ENCODE measurements around the gene MAGEL2.

DNA sequence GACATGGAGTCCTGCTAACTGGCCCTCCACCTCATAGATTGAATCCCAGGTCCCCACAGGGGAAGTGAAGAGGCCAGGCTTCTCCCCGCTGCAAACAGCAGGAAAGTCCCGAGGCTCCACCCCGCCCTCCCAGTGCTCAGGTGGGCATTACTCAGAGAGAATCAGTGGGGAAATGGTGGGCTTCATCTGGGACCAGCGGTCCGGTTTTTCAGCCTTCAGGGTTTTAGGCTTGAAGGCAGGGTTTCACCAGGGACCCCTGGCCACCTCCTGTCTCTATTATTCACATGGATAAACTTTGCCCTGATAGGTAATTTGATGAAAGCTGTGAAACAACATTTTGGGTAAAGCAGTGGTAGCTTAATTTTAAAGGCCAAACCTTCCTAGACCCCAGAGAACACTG, 50.9 kb downstream of the MAGEL2 start:
- TF ChIP-seq CTCF (IDR thresholded peaks at IDR 0.05) (no peak), SP1 (CRISPR knock-in tag; conservative IDR thresholded peaks at IDR 0.05) (no peak), IRF1 (CRISPR knock-in tag; IDR thresholded peaks at IDR 0.05) (no peak), NR3C1 (CRISPR knock-in tag; conservative IDR thresholded peaks at IDR 0.05; ENCODE audit: low read depth) (no peak), HMGXB4 (CRISPR knock-in tag; IDR thresholded peaks at IDR 0.05) (no peak)
- TF ChIP-seq, protein P1, sequence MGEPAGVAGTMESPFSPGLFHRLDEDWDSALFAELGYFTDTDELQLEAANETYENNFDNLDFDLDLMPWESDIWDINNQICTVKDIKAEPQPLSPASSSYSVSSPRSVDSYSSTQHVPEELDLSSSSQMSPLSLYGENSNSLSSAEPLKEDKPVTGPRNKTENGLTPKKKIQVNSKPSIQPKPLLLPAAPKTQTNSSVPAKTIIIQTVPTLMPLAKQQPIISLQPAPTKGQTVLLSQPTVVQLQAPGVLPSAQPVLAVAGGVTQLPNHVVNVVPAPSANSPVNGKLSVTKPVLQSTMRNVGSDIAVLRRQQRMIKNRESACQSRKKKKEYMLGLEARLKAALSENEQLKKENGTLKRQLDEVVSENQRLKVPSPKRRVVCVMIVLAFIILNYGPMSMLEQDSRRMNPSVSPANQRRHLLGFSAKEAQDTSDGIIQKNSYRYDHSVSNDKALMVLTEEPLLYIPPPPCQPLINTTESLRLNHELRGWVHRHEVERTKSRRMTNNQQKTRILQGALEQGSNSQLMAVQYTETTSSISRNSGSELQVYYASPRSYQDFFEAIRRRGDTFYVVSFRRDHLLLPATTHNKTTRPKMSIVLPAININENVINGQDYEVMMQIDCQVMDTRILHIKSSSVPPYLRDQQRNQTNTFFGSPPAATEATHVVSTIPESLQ (CRISPR knock-in tag; IDR thresholded peaks at IDR 0.05) = no peak
